Measurements from ENCODE around the gene MCF2L2. TPM values are rescaled to one million over a fixed set of nuclear protein-coding genes. Genes with fewer than 3 reads are reported as not detected.
"Not testable (repeated sequence)": the region's sequence is repeated elsewhere in the genome, so short reads cannot be mapped to it uniquely, and the experiment has no call there.

The MCF2L2 gene
- total RNA-seq, 1 donor from 2014 or later = 0.22 TPM

GRCh38 chr3:183180110-183180783, 248.2 kb downstream of the MCF2L2 start:
- DNase-seq (ENCODE audit: missing footprints) = no peak
- no peak for ATAC-seq
- intact Hi-C loops (cut with DNase I) = loop anchor here (5.0 kb wide), 1 partner anchor 58 kb away; no protein-coding TSS in a partner anchor

DNA sequence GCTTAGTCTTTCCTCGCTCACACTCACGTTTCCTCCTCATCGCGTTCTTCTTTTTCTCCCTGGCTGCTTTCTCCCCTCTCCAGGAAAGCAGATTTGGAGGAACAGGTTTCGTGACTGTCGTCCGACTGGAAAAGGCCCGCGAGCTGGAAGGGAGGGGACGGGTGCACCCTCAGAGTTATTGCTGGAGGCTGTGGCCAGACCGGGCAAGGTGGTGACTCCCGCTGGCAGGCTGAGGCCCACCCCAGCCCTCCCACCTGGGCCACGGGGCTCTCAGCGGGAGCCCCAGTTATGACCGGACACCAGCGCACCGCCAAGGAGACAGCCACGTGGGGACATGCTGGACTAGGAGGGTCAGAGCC, 248.9 kb downstream of the MCF2L2 start:
- ATAC-seq; DNase-seq (ENCODE audit: missing footprints); intact Hi-C loops (cut with DNase I): not testable (repeated sequence)

GRCh38 chr3:183178833-183179549, 249.4 kb downstream of the MCF2L2 start:
- DNase-seq (ENCODE audit: missing footprints) = peak; percentile 69
- intact Hi-C loops (cut with DNase I) = no loop called here
- peak; percentile 57 for ATAC-seq

GRCh38 chr3:183178512-183178832, 249.9 kb downstream of the MCF2L2 start:
- intact Hi-C loops (cut with DNase I) = no loop called here
- ATAC-seq (no peak), DNase-seq (ENCODE audit: missing footprints) (no peak)

- no peak for ATAC-seq
- intact Hi-C loops (cut with DNase I) = no loop called here
- DNase-seq (ENCODE audit: missing footprints) = no peak
Observed at GRCh38 chr3:183172051-183172639, 256.3 kb downstream of the MCF2L2 start.

DNA sequence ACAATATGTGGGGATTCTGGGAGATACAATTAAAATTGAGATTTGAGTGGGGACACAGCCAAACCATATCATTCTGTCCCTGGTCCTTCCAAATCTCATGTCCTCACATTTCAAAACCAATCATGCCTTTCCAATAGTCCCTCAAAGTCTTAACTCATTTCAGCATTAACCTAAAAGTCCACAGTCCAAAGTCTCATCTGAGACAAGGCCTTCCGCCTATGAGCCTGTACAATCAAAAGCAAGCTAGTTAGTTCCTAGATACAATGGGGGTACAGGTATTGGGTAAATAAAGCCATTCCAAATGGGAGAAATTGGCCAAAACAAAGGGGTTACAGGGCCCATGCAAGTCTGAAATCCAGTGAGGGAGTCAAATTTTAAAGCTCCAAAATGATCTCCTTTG, 260.4 kb downstream of the MCF2L2 start:
- intact Hi-C loops (cut with DNase I); ATAC-seq; DNase-seq (ENCODE audit: missing footprints): not testable (repeated sequence)

DNA sequence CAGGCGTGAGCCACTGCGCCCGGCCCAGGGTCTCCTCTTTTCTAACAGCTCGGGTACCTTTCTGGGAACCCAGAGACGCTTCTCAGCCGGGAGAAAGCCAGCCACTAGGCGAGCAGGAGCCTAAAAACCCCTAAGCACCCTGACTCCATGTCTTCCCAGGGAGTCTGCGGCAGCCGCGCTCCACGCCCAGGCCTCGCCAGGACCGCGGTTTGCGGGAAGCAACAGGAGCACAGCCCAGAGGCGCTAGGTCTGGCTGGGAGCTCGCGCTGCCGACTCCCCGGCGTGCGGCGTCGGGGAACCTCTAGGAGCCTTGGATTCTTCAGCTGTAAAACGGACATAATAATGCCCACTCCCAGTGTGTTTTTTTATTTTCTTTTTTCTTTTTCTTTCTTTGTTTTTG, 264.9 kb downstream of the MCF2L2 start:
- intact Hi-C loops (cut with DNase I) = no loop called here
- DNase-seq (ENCODE audit: missing footprints) (no peak), ATAC-seq (no peak)

DNA sequence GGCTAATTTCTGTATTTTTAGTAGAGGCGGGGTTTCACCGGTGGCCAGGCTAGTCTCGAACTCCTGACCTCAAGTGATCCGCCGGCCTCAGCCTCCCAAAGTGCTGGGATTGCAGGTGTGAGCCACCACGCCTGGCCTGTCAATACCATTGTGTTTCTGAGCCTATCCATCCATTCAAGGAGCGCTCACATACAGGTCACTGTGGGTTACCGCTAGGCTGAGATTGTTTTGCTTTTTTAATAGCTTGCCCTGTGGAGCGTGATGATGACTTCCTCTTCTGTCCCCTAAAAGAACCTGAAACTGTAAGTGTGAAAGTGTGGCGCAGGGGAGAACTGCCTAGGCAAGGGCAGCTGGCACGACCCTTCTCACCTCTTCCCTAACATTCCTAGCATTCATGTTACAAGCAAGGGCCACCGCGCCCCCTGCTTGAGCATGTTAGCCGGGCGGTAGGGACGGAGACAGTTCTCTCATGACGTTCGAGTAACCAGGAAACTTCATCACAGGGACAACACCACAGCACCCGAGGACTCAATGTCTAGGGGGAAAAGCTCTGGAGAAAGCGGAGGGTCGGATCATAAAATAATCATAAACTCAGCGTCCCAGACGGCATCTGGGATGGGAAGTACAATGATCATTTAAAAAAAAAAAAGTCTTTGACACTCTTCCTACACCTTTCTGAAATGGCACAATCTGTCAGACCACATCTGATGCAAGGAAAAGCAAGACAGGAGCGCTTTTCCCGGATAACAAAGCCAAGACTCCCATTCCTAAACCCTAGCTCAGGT, 266.7 kb downstream of the MCF2L2 start:
- intact Hi-C loops (cut with DNase I) = no loop called here
- ATAC-seq (no peak), DNase-seq (ENCODE audit: missing footprints) (no peak)

GRCh38 chr3:183160616-183161015, 267.8 kb downstream of the MCF2L2 start:
- no peak for DNase-seq (ENCODE audit: missing footprints)
- intact Hi-C loops (cut with DNase I) = no loop called here
- no peak for ATAC-seq

DNA sequence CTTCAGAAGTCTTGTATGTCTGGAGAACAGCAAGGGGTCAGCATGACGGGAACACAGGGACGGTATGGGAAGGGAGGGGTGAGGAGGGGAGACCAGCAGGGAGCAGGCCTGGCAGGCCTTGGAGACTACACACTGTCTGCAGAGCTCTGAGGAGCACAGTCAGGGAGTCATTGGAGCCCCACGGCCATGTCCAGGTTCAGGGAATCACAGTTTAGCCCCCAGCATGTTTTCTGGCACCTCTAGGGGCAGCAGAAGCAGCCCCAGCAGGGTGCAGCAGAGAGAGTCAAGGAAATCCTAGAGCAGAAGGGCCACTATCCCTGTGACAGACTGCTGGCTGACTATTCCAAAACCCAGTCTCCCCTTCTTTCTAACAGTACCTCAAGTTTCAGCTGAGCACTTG, 269.1 kb downstream of the MCF2L2 start:
- intact Hi-C loops (cut with DNase I) = no loop called here

GRCh38 chr3:183158551-183159006, 269.8 kb downstream of the MCF2L2 start:
- DNase-seq (ENCODE audit: missing footprints) (no peak), ATAC-seq (no peak)
- intact Hi-C loops (cut with DNase I) = no loop called here

More for the DNA sequence above, 269.1 kb downstream of the MCF2L2 start:
- DNase-seq (ENCODE audit: missing footprints) (no peak), ATAC-seq (no peak)

- DNase-seq (ENCODE audit: missing footprints) (no peak), ATAC-seq (no peak)
- intact Hi-C loops (cut with DNase I) = no loop called here
Observed at GRCh38 chr3:183158113-183158512, 270.3 kb downstream of the MCF2L2 start.

GRCh38 chr3:183156266-183156665, 272.2 kb downstream of the MCF2L2 start:
- intact Hi-C loops (cut with DNase I) = no loop called here
- ATAC-seq = no peak
- no peak for DNase-seq (ENCODE audit: missing footprints)

- no peak for ATAC-seq
- DNase-seq (ENCODE audit: missing footprints) = no peak
- intact Hi-C loops (cut with DNase I) = no loop called here
Observed at GRCh38 chr3:183155499-183155898, 272.9 kb downstream of the MCF2L2 start.

GRCh38 chr3:183153210-183153950, 275.0 kb downstream of the MCF2L2 start:
- intact Hi-C loops (cut with DNase I) = no loop called here
- DNase-seq (ENCODE audit: missing footprints) (no peak), ATAC-seq (no peak)

DNA sequence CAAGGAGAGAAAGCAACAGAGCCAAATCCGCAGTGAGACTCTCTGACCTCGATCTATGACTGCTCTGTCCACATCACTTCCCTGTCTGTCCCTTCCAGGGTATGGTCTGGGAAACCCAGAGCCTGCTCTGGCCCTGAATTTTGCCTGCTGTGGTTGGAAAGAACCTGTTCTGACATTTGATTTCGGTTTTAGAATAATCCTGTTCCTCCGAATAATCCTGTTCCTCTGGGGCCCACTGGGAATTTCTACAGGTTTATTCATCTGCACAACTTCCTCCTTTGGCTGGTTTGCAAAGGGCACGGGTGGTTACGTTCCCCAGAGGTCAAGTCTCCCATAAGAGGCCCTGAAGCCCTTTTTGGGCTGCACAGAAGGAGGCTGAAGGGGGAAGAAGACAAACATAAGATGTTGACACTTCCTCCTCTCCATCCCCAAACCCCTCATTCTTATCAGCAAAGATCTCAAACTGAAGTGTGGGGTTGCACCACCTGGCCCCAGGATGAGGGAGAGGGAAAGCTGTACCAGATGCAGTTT, 276.5 kb downstream of the MCF2L2 start:
- intact Hi-C loops (cut with DNase I) = no loop called here
- DNase-seq (ENCODE audit: missing footprints) = no peak
- no peak for ATAC-seq

DNA sequence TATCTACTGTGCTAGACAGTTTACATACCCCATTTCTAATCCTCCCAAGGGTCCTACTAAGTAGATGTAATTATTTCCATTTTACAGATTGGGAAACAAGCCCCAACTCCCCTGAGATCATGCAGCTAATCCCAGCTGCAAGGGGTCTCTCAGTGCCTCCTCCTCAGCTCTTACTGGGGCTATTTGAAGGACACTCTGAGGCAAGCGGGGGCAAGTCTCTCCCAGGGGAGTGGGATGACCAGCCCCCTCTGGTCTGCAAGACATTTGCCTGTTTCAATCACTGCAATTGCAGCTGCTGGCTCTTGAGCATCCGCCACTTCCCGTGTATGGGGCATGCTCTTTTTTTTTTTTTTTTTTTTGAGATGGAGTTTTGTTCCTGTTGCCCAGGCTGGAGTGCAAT, 277.3 kb downstream of the MCF2L2 start:
- intact Hi-C loops (cut with DNase I) = no loop called here
- DNase-seq (ENCODE audit: missing footprints) (no peak), ATAC-seq (no peak)

GRCh38 chr3:183149915-183150750, 278.3 kb downstream of the MCF2L2 start:
- ATAC-seq (no peak), DNase-seq (ENCODE audit: missing footprints) (no peak)
- intact Hi-C loops (cut with DNase I) = no loop called here

All from Right ventricle myocardium inferior (tissue), 1 donor.